Measurements from ENCODE around the gene TLE2. TPM values are rescaled to one million over a fixed set of nuclear protein-coding genes. Genes with fewer than 3 reads are reported as not detected.

The TLE2 gene
- total and polyA plus RNA-seq, 2 experiments from 2014 or later: 36.2 to 71.1 TPM

DNA sequence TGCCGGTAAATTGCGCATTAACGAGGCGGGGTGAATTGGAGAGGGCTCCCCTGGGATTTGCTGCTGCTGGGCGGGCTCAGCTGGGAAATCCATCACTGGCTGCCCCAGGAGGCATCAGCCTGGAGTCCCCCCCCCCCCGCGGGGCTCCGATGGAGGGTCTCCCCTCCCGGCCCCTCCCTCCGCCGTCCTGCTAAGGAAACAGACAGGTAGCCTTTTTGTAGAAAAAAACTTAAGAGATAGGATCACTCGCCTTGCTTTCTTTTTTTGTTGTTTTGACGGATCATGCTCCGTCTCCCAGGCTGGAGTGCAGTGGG is 44.9 kb downstream of the TLE2 start:
- Histone ChIP-seq H3K79me2 (no peaks in the 10 kb centered on the region), H3K9me3 (ENCODE audit: low read depth) (no peaks in the 10 kb centered on the region), H3K27ac (peak overlapping the region; percentile 88), H3K27me3 (no peaks in the 10 kb centered on the region), H3K4me2 (peak overlapping the region; percentile 92), H3K36me3 (replicated peaks; ENCODE audit: insufficient read depth, low read depth) (no peaks in the 10 kb centered on the region), H3K9me2 (replicated peaks; ENCODE audit: insufficient read depth) (no peaks in the 10 kb centered on the region), H4K20me1 (ENCODE audit: insufficient read depth, poor library complexity, severe bottlenecking) (no peaks in the 10 kb centered on the region), H2AFZ (peak overlapping the region; percentile 75), H3K4me1 (ENCODE audit: insufficient read depth) (peaks cover 32% of the 10 kb centered on the region), H3K4me3 (no peak overlapping the region)
- TF ChIP-seq EZH2 (IDR thresholded peaks at IDR 0.05; ENCODE audit: borderline replicate concordance) (no peak), CTCF (IDR thresholded peaks at IDR 0.05; ENCODE audit: poor library complexity) (no peak), EZH2phosphoT487 (IDR thresholded peaks at IDR 0.05; ENCODE audit: low read depth, severe bottlenecking, unreplicated experiment) (no peak)
- DNase-seq (ENCODE audit: low spot score): no peak
- WGBS (ENCODE audit: low lambda C conversion rate, missing lambda C conversion rate): 3% methylated on average over 14 of the region's 14 CpGs

DNA sequence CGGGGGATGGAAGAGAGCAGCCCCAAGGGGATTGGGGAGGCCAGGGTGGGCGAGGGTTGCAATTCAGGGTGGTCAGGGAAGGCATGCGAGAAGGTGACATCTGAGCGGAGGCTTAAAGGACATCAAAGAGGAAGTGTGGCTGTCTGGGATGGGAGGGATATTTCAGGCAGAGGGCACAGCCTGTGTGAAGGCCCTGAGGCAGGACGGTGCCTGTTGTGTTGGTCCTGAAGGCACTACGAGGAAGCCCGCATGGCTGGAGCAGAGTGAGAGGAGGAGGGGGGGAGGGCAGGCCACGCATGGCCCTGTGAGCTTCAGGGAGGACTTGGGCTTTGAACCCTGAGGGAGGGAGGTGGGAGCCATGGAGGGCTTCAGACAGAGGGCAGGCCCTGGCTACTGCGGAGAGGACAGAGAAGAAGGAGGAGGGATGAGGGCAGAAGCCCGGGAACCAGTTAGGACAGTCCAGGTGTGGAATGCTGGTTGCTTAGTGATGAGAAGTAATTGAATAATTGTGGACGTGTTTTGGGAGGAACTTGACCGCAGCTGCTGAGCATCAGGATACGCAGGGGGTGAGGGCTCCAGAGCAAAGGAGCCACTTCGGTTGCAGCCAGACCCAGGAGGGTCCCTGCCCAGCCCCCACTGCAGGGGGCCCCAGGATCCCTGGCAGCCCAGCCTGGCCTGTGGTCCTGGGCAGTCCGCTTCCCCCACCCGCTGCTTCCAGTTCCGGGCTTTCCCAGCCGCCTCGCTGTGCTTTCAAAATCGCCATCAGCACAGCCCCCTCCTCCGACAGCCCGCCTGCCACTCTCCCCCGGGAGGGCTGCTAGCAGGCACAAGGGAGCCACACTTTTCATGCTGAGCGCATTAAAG is 45.5 kb downstream of the TLE2 start:
- Histone ChIP-seq H3K4me2 (peak overlapping the region; percentile 92), H3K36me3 (replicated peaks; ENCODE audit: insufficient read depth, low read depth) (no peaks in the 10 kb centered on the region), H3K27me3 (no peaks in the 10 kb centered on the region), H3K9me2 (replicated peaks; ENCODE audit: insufficient read depth) (no peaks in the 10 kb centered on the region), H3K79me2 (no peaks in the 10 kb centered on the region), H3K9me3 (ENCODE audit: low read depth) (no peaks in the 10 kb centered on the region), H2AFZ (peak overlapping the region; percentile 75), H3K4me3 (no peak overlapping the region), H4K20me1 (ENCODE audit: insufficient read depth, poor library complexity, severe bottlenecking) (no peaks in the 10 kb centered on the region), H3K4me1 (ENCODE audit: insufficient read depth) (peaks cover 32% of the 10 kb centered on the region), H3K27ac (peak overlapping the region; percentile 88)
- TF ChIP-seq CTCF (IDR thresholded peaks at IDR 0.05; ENCODE audit: poor library complexity) (no peak), EZH2 (IDR thresholded peaks at IDR 0.05; ENCODE audit: borderline replicate concordance) (no peak), EZH2phosphoT487 (IDR thresholded peaks at IDR 0.05; ENCODE audit: low read depth, severe bottlenecking, unreplicated experiment) (no peak)
- WGBS (ENCODE audit: low lambda C conversion rate, missing lambda C conversion rate): 24% methylated on average over 22 of the region's 24 CpGs
- DNase-seq (ENCODE audit: low spot score): peak; percentile 75

- no peaks in the 10 kb centered on the region for H3K36me3 ChIP-seq (replicated peaks; ENCODE audit: insufficient read depth, low read depth)
- DNase-seq (ENCODE audit: low spot score): peak; percentile 86
- no peaks in the 10 kb centered on the region for H3K79me2 ChIP-seq
- H3K4me3 ChIP-seq: no peak overlapping the region
- TF ChIP-seq EZH2 (IDR thresholded peaks at IDR 0.05; ENCODE audit: borderline replicate concordance) (no peak), EZH2phosphoT487 (IDR thresholded peaks at IDR 0.05; ENCODE audit: low read depth, severe bottlenecking, unreplicated experiment) (no peak), CTCF (IDR thresholded peaks at IDR 0.05; ENCODE audit: poor library complexity) (no peak)
- H3K27me3 ChIP-seq: no peaks in the 10 kb centered on the region
- peak overlapping the region; percentile 92 for H3K4me2 ChIP-seq
- H3K27ac ChIP-seq: peak overlapping the region; percentile 88
- no peak overlapping the region for H2AFZ ChIP-seq
- 31% methylated on average over 10 of the region's 10 CpGs for WGBS (ENCODE audit: low lambda C conversion rate, missing lambda C conversion rate)
- no peaks in the 10 kb centered on the region for H4K20me1 ChIP-seq (ENCODE audit: insufficient read depth, poor library complexity, severe bottlenecking)
- H3K4me1 ChIP-seq (ENCODE audit: insufficient read depth): peaks cover 33% of the 10 kb centered on the region
- H3K9me2 ChIP-seq (replicated peaks; ENCODE audit: insufficient read depth): no peaks in the 10 kb centered on the region
- no peaks in the 10 kb centered on the region for H3K9me3 ChIP-seq (ENCODE audit: low read depth)
These were observed 46.1 kb downstream of the TLE2 start for GRCh38 chr19:2982983-2983350.
